GM18909 (cell line): ENCODE results near the gene SOS1.
"Not testable (repeated sequence)": the region's sequence is repeated elsewhere in the genome, so short reads cannot be mapped to it uniquely, and the experiment has no call there.

ENCODE experiments used
- ATAC-seq: cut with Tn5 transposase; IDR thresholded peaks from one replicate; pipeline ENCODE4 v1.9.1; 2021; ENCODE audit warnings: mild to moderate bottlenecking; ENCODE audit not compliant: unreplicated experiment, poor library complexity

SOS1 gene

DNA sequence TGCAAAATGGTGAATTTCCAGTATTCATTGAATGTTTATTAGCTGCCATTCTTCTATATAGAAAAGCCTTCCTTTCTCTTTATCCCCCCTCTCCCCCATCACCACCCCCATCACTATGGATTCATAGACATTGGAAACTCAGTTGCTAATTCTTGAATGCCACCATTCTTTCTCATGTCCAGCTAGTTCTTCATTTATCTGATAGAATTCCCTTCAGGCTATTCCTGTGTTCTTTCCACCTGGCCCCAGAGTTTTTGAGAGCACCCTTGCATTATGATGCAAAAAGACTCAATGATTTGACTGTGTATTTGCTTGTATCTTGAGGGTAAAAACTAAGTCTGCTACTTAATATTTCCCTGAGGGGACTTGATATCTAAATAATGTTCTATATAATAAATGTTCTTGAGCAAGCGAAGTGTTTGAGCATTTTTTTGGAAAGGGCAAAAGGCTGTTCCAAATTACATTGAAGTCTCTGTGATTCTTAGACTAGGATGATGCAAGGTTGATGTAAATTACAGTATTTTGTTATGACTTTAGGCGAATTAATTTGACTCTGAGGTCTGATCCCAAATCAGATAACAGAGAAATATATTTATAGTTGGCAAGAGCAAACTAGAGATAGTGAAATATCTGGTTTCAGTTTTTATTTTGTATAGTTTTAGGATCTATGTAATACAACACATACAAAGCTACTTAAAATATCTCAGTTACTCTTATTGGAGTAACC, 18.8 kb upstream of the SOS1 start:
- no peak for ATAC-seq

DNA sequence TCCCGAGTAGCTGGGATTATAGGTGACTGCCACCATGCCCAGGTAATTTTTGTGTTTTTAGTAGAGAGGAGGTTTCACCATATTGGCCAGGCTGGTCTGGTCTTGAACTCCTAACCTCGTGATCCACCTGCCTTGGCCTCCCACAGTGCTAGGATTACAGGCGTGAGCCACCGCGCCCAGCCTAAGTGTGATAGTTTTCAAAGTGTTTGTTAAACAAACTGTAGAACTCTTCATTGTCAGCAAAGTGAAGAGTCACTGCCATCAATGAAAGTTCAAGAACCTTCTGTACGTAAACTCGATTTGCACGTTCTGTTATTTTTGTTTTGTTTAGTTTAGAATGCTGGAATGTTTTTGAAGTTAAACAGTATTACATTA, 18.0 kb upstream of the SOS1 start:
- no peak for ATAC-seq

DNA sequence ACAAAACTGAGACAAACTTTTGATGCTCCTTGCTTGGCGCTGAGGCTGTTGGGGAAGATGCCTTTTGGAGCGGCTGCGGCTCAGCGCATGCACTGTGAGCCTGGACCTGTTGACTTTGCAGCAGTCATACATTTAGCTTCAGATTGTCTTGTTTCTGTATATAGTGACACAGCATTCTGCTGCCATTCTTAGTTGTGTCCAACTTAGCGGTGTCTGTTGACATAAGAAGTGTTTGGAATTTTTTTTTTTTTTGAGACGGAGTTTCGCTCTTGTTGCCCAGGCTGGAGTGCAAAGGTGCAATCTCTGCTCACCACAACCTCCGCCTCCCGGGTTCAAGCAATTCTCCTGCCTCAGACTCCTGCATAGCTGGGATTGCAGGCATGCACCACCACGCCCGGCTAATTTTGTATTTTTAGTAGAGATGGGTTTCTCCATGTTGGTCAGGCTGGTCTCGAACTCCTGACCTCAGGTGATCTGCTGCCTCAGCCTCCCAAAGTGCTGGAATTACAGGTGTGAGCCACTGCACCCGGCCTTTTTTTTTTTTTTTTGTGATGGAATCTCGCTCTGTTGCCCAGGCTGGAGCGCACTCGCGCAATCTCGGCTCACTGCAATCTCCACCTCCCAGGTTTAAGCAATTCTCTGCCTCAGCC, 17.5 kb upstream of the SOS1 start:
- ATAC-seq = not testable (repeated sequence)

DNA sequence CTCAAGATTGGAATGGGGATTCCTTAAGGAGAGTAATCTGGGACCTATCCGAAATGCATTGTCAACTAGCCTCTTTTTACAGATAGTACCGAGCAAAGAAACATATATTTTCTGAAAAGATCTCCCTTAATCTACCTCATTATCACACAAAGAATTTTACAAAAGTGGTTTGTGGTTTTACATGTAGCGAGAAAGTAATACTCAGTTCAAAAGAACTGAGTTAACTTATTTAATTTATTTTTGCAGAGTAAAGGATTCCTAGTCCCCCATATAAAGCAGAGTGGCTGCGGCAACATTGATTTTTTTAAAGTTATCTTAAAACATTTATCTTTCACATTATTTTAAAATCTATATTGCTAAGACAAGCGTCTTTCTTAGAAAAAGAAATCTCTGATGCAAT, 15.9 kb upstream of the SOS1 start:
- ATAC-seq = no peak

DNA sequence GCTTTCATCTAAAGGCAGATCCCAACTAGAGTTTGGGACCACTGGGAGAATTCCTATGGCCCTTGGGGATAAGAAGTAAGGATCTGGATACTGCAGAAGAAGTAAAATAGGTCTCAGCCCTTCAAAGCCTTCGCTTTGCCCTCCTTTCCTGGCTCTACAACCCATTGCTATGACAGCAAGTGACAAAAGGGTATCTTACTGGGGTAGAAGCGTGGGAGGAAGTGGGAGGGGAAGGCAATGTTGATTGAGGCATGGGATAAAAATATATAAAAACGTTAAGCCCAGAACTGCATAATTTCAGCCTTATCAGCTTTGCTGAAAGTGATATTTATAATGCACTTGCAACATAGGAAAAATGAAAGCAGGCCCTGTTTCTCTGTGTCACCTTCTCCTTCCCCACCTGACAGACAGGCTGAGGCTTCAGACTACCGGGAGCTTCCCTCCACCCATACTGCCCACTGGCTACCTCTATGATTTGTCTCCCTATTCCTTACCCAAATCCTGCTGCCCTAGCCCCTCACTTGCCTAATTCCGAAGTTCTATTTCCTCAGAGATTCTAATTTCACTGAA, 14.9 kb upstream of the SOS1 start:
- no peak for ATAC-seq

DNA sequence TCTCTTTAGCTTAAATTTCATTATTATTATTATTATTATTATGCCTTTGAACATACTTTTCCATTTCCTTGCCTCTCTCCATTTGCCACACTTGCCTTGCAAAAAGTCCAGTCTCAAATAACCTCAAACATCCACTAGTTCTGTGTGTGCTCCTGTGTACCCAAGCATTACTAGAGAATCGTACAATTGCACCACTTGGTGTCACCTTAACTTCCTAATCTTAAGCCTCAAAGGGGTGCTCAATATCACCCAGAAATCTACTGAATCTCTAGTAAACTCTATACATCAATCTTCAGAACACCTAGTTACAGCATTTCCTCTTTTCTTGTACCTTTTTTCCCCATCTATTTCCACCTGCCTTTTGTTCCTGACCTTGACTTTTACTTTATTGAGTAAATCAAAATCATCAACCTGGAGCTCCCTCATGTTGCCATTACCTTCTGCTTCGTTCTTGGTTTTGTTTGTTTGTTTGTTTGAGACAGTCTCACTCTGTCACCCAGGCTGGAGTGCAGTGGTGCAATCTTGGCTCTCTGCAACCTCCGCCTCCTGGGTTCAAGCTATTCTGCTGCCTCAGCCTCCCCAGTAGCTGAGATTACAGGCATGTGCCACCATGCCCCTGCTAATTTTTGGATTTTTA, 12.5 kb upstream of the SOS1 start:
- no peak for ATAC-seq

DNA sequence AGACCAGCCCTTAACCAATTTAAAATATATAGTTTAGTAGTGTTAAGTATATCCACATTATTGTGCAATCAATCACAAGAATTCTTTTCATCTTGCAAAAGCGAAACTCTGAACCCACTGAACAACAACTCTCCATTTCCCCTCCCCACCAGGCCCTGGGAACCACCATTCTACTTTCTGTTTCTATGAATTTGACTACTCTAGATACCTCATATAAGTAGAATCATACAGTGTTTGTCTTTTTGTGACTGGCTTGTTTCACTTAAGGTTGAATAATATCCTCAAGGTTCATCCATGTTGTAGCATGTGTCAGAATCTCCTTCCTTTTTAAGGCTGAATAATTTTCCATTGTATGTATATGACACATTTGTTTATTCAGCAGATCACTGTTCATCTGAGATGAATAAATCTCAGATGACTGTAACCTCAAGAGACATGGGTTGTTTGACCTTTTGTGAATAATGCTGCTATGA, 8.1 kb upstream of the SOS1 start:
- peak; percentile 54 for ATAC-seq

DNA sequence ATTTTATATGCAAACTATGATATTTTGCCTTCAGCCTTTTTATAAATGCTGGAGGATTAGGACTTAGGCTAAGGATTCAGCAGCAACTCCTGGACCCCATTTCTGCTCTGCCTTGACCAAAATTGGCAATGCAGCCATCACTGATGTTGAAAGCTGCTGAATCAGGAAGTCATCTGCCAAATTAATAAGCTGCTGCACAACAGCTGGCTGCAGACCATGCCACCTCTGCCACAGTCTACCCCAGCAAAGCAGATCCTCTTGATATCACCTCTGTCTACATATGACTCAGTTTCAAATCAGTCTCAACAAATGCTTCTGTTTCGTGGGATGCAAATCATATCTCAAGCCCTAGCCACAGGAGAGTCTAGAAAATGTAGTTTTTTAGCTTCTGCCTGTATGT, 7.1 kb upstream of the SOS1 start:
- peak; percentile 63 for ATAC-seq

DNA sequence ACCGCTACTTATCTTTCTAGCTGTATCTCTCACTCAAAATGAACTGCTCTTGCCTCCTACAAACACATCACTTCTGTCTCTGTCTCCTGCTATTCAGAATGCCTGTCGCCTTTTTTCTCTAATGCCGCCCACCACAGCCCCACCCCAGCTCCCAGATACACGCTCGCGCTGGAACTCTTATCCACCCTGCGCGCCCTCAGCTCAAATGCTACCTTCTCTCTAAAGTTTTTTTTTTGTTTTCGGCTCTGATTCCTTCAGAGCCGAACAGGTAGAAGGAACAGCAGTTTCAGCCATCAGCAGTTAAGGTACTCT, 3.9 kb upstream of the SOS1 start:
- ATAC-seq = no peak

DNA sequence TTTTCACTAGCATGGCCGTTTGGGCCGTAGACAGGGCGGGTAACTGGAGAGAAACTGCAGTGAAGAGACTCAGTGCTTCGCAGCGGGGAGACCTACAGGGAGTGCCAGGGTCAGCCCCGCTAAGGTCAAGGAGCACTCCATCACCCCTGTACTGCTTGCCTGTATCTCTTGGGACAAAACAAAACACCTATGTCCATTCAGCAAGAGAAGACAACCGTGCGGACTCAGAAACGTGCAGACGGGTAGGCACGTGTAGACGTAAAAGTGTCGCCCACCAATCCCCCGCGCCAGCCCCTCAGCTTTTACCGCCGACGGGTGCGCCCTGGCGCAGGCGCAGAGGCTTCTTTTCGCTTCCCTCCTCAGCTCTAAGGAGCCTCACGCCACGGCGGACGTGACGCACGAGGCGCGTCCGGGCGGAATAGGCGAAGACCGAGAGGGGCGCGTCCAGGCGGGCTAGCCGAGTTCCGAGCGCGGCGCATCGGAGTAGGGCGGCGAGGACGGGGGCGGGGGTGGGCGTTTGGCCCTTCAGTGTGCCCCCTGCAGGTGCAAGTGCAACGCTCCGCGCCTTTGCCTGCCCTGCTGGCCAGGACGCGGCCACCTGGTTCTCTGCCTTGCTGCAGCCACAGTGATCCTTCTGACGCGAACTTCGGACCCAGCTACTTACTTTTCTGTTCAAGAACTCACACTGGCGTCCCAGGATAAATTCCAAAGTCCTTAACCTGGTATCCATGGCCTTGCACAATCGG, 3.3 kb upstream of the SOS1 start:
- peak; percentile 61 for ATAC-seq

DNA sequence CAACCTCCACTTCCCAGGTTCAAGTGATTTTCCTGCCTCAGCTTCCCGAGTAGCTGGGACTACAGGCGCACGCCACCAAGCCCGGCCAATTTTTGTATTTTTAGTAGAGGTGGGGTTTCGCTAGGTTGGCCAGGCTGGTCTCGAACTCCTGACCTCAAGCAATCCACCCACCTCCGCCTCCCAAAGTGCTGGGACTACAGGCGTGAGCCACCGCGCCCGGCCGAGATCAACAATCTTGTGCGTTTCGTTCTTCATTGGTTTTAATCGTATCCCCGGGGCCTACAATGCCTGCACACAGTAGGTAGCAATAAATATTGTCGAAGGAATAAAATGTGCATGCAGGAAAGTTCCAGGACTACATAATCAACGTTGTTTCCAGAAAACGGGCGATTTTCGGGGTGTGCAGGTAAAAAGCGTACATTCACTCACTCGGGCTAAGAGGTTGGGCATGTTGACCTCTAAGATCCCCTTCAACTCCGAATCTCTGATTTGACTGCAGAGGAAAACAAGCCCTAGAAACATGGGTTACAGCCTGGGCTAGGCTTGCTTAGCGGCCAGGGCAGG, 2.7 kb upstream of the SOS1 start:
- no peak for ATAC-seq

DNA sequence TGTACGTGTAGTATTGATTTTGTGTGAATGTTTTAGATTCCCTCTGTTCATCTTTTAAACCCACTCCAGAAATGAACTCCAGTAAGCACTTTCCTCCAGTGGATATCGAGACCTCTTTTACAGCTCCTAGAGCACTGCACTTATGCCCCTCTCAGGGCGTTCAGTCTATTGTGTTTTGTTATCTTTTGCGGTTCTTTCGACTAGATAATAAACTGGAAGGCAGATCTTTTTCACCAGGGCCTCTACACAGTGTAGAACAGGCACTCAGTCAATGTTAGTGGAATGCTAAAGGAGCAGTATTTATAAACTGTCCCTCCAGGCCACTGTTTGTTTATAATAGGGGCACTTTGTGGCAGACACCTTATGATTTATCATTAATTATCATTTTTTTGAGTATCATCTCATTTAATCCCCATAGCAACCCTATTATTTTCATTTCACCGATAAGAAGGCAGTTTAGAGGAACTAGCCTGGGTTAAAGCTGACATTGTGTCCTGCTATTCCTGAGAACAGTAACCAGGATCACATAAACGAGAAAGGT, 742 bp upstream of the SOS1 start:
- no peak for ATAC-seq

DNA sequence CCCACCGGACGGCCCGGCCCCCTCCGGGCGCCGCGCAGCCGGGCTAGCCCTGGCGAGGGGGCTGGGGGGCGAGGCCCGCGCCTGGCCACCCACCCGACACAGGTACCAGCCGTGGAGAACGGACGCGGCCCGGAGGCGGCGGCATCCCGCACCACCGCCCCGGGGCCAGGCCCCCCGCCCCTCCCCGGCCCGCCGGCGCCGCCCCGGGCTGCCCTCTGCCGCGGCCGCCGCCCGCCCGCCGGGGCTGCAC, 405 bp downstream of the SOS1 start:
- ATAC-seq = no peak

DNA sequence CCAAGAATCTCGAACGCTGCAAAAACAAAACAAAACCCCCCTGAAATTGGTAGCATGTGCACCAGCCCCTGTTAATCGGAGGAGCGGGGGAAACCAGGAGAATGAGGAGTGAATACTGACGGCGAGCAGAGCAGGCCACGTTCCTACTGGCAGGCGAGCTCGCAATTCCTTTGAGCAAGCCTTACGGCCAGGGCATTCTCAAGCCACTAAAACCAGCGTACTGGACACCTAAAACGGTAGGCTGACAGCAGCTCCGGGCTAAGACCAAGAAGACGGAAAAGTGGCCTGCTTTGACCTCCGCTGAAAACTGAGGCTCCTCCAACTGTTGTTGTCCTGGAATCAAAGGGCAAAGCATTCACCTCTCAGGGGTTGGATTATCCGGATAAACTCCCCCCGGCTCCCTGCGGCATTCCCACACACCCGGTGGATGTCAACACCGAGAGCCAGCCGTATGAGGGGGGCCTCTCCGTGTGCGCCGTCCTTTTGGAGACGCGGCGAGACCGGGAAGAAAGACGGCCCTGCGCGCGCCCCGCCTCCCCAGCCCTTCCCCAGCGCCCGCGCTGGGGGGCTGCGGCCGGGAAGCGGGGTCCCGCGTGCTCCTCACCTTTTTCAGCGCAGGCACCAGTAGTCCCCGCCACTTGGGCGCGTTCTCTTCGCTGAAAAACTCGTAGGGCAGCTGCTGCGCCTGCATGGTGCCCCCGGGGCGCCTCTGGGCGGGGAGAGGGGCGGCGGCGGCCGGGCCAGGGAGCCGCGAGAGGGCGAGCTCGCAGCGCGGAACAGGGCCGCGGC, 925 bp downstream of the SOS1 start:
- peak; percentile 40 for ATAC-seq

DNA sequence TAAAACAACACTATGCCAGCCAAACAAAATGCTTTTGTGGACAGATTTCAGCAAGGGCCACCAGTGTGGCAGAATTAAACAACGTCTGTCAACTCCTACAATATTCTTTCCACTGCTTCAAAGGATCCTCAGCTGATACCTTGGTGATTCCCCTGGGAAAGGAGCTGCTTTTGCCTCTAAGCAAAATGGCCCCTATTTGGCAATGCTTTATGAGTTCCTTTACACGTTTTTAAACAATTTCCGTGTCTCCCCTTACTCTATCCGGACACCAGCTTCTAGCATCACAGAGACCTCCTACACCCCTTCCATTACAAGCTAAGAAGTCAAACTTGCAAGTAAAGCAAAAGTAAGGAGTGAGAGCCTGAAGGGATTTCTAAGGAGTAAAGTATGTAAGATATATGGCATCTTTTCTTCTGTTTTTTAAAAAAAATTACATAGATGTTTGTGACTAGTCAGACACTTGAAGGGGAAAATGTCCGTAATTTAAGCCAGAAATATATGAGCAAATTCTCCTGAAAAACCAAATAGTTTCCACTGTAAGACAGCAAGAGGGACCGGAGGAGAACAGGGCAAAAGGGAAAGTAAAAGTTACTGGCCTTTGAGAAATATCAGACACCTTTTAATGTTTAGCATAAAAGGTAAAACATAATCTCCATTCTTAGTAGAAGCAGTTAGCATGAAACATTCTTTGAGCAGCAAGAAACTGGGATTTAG, 1.9 kb downstream of the SOS1 start:
- ATAC-seq = no peak

DNA sequence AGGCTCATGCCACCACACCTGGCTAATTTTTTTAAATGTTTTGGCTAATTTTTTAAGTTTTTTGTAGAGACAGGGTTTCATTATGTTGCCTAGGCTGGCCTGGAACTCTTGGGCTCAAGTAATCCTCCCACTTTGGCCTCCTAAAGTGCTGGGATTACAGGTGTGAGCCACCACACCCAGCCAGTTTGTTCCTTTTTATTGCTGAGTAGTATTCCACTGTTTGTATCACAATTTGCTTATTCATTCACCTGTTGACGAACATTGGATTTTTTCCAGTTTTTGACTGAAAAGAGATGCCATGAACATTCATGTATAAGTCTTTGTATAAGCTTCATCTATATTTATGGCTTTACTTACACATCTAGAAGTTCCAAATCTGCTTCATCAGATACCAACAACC, 5.3 kb downstream of the SOS1 start:
- ATAC-seq = no peak

DNA sequence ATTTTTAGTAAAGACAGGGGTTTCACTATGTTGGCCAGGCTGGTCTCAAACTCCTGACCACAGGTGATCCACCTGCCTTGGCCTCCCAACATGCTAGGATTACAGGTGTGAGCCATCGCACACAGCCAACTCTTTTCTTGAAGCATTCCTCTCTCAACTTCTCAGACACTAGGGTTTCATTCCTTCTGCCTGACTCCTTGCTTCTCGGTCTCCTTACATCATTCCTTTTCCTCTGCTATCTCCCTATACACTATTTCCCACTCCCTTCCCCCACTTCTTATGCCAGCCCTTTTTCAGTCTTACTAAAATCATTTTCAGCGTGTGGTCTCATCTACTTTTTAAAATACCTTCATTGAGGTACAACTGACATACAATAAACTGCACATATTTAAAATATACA, 6.1 kb downstream of the SOS1 start:
- ATAC-seq = no peak

DNA sequence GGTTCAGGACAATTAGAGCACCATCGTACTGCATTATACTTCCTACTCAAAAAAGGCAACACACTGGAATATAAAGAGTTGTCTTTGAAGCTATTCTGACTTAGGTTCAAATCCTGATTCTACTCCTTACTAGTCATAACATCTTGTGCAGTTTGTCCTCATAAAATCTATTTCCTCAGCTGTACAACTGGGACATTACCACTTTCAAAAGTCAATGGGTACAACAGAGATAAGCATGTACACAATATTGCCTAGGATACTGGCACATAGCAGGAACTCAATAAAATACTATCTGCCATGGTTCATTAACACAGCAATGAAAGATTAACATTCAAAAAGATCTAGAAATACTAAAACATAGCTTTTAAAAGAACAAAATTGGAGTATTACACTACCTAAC, 11.3 kb downstream of the SOS1 start:
- ATAC-seq = no peak

DNA sequence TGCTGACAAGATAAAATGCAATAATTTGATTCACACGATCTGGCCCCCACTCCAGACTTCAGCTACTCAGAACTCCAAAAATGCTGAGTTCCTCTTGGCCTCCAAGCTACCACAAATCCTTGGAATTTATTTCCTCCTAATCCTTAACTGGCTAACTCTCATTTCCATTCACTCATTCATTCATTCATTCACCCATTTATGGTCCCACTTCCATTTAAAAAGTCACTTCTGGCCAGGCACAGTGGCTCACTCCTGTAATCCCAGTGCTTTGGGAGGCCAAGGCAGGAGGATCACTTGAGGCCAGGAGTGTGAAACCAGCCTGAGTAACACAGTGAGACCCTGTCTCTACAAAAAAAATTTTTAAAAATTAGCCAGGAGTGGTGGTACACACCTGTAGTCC, 12.5 kb downstream of the SOS1 start:
- no peak for ATAC-seq
